NCI-H2029 treated with DMSO at 0.1 percent for 48 hours (cell line): ENCODE results near the gene SLC34A3.
"Not testable (repeated sequence)": the region's sequence is repeated elsewhere in the genome, so short reads cannot be mapped to it uniquely, and the experiment has no call there.

Experiments
- DNase-seq: peaks from one replicate; lab custom pipeline; 2025; lab: John Stamatoyannopoulos, UW

SLC34A3 gene

GRCh38 chr9:137241490-137242268 is 11.0 kb downstream of the SLC34A3 start:
- DNase-seq = no peak

GRCh38 chr9:137242269-137243203 is 11.8 kb downstream of the SLC34A3 start:
- no peak for DNase-seq

GRCh38 chr9:137243266-137243625 is 12.5 kb downstream of the SLC34A3 start:
- not testable (repeated sequence) for DNase-seq

- DNase-seq = no peak
Measured at GRCh38 chr9:137243626-137244485, 13.2 kb downstream of the SLC34A3 start.

GRCh38 chr9:137244486-137245449 is 14.1 kb downstream of the SLC34A3 start:
- no peak for DNase-seq

GRCh38 chr9:137245450-137246421 is 15.0 kb downstream of the SLC34A3 start:
- no peak for DNase-seq

- no peak for DNase-seq
Measured at GRCh38 chr9:137247135-137247915, 16.6 kb downstream of the SLC34A3 start.

- DNase-seq = no peak
Measured at GRCh38 chr9:137247916-137248175, 17.1 kb downstream of the SLC34A3 start.

- DNase-seq = no peak
Measured at GRCh38 chr9:137250329-137251193, 19.9 kb downstream of the SLC34A3 start.

GRCh38 chr9:137251194-137251461 is 20.4 kb downstream of the SLC34A3 start, which contains the start of gene STPG3:
STPG3 (plus strand) TSS chr9:137251286; CDS start chr9:137251287, 1 bp downstream.
- no peak for DNase-seq

GRCh38 chr9:137251490-137252268 is 21.0 kb downstream of the SLC34A3 start:
- no peak for DNase-seq

GRCh38 chr9:137252555-137253506 is 22.1 kb downstream of the SLC34A3 start:
- no peak for DNase-seq

GRCh38 chr9:137253717-137254623 is 23.3 kb downstream of the SLC34A3 start:
- no peak for DNase-seq

GRCh38 chr9:137254624-137255447 is 24.1 kb downstream of the SLC34A3 start, which contains the start of gene NELFB:
NELFB (plus strand) TSS chr9:137255327.
- peak; percentile 62 for DNase-seq
